HepG2 (cell line): ENCODE data around the gene CKS1B. TPM values are rescaled to one million over a fixed set of nuclear protein-coding genes. Genes with fewer than 3 reads are reported as not detected.

Source experiments
- AGO2 ChIP-seq: fragments of 200-400 bp; formaldehyde crosslinking; optimal IDR thresholded peaks from 2 replicates; pipeline ENCODE3; 2017; ENCODE audit warnings: mild to moderate bottlenecking, low read depth, low read length, moderate library complexity
- CCDC6 ChIP-seq: sonication (generic); formaldehyde crosslinking; IDR thresholded peaks from 2 replicates; pipeline ENCODE4 v1.8.1; 2022; ENCODE audit warnings: mild to moderate bottlenecking, missing genetic modification reagents, moderate library complexity
- DPF2 ChIP-seq: sonication (generic); formaldehyde crosslinking; IDR thresholded peaks from 2 replicates; pipeline ENCODE4 v1.4.0; 2020; ENCODE audit warnings: mild to moderate bottlenecking, low read depth, missing genetic modification reagents, borderline replicate concordance
- ELF4 ChIP-seq: sonication (generic); formaldehyde crosslinking; IDR thresholded peaks from 2 replicates; pipeline ENCODE4 v1.5.0; 2020; ENCODE audit warnings: missing genetic modification reagents, mild to moderate bottlenecking, moderate library complexity, borderline replicate concordance
- FOXK1 ChIP-seq: sonication (generic); formaldehyde crosslinking; IDR thresholded peaks from 2 replicates; pipeline ENCODE4 v1.4.0; 2020; ENCODE audit warnings: low read depth, missing genetic modification reagents, borderline replicate concordance
- HDAC2 ChIP-seq: sonication (generic); formaldehyde crosslinking; IDR thresholded peaks from 2 replicates; pipeline ENCODE4 v1.4.0; 2020; ENCODE audit warnings: missing genetic modification reagents
- HNF4A ChIP-seq: sonication (generic); formaldehyde crosslinking; IDR thresholded peaks from 2 replicates; pipeline ENCODE4 v1.4.0; 2020; ENCODE audit warnings: missing genetic modification reagents
- HNRNPUL1 ChIP-seq: fragments of 200-400 bp; formaldehyde crosslinking; IDR thresholded peaks from 2 replicates; pipeline ENCODE4 v1.6.1; 2017; ENCODE audit warnings: low read depth, mild to moderate bottlenecking, low read length, moderate library complexity
- HOXD1 ChIP-seq: sonication (generic); formaldehyde crosslinking; IDR thresholded peaks from 2 replicates; pipeline ENCODE4 v1.5.0; 2020; ENCODE audit warnings: missing genetic modification reagents
- IRF2 ChIP-seq: IDR thresholded peaks from 2 replicates; pipeline ENCODE4 v1.6.1; 2018; ENCODE audit warnings: missing genetic modification reagents, missing compliant biosample characterization
- KDM5B ChIP-seq: sonication (generic); formaldehyde crosslinking; IDR thresholded peaks from 2 replicates; pipeline ENCODE4 v1.4.0; 2020; ENCODE audit warnings: missing genetic modification reagents, mild to moderate bottlenecking, borderline replicate concordance
- MTA3 ChIP-seq: sonication (generic); formaldehyde crosslinking; IDR thresholded peaks from 2 replicates; pipeline ENCODE4 v1.4.0; 2020; ENCODE audit warnings: missing genetic modification reagents
- TBX3 ChIP-seq: fragments of 450-650 bp; IDR thresholded peaks from 2 replicates; pipeline ENCODE4 v1.6.1; 2017; ENCODE audit warnings: antibody characterized with exemption, mild to moderate bottlenecking, inconsistent platforms, borderline replicate concordance
- ZNF260 ChIP-seq: sonication (generic); formaldehyde crosslinking; IDR thresholded peaks from 2 replicates; pipeline ENCODE4 v1.4.0; 2020; ENCODE audit warnings: missing genetic modification reagents, low read depth, mild to moderate bottlenecking, borderline replicate concordance
- ZNF263 ChIP-seq: sonication (generic); formaldehyde crosslinking; IDR thresholded peaks from 2 replicates; pipeline ENCODE4 v1.4.0; 2020; ENCODE audit warnings: missing genetic modification reagents
- ZNF343 ChIP-seq: sonication (generic); formaldehyde crosslinking; IDR thresholded peaks from 2 replicates; pipeline ENCODE4 v1.4.0; 2020; ENCODE audit warnings: mild to moderate bottlenecking, missing genetic modification reagents
- ZNF354B ChIP-seq: sonication (generic); formaldehyde crosslinking; IDR thresholded peaks from 2 replicates; pipeline ENCODE4 v1.8.0; 2022; ENCODE audit warnings: mild to moderate bottlenecking, missing genetic modification reagents
- ZNF614 ChIP-seq: IDR thresholded peaks from 2 replicates; pipeline ENCODE4 v1.6.1; 2018; ENCODE audit warnings: missing biosample characterization, missing genetic modification reagents, inconsistent platforms, borderline replicate concordance
- ZNF619 ChIP-seq: sonication (generic); formaldehyde crosslinking; IDR thresholded peaks from 2 replicates; pipeline ENCODE4 v1.4.0; 2020; ENCODE audit warnings: mild to moderate bottlenecking, missing genetic modification reagents
- ZNF781 ChIP-seq: sonication (generic); formaldehyde crosslinking; IDR thresholded peaks from 2 replicates; pipeline ENCODE4 v1.5.1; 2020; ENCODE audit warnings: borderline replicate concordance, mild to moderate bottlenecking, missing genetic modification reagents; ENCODE audit errors: not compliant biosample characterization
- ZNF788 ChIP-seq: sonication (generic); formaldehyde crosslinking; IDR thresholded peaks from 2 replicates; pipeline ENCODE4 v1.5.0; 2020; ENCODE audit warnings: mild to moderate bottlenecking, missing genetic modification reagents, borderline replicate concordance
- ZSCAN20 ChIP-seq: sonication (generic); formaldehyde crosslinking; IDR thresholded peaks from 2 replicates; pipeline ENCODE4 v1.4.0; 2020; ENCODE audit warnings: missing genetic modification reagents, mild to moderate bottlenecking, borderline replicate concordance
- polyA plus RNA-seq, 8 experiments: library from polyadenylated mRNA; depleted of rRNA in 3 of 8; stranded (reverse) in 7 of 8; unstranded in 1 of 8; fragments of >200 nt; fragmentation: Illumina TruSeq in 4 of 8; extraction: Trizol in 4 of 8; gene quantifications; 2 replicates each; pipeline versions ENCODE4 v1.2.1 to v1.2.3, GENCODE V29; 2011 to 2016; ENCODE audit warnings: low read depth in 4 of 8, missing spikeins in 1 of 8, mixed read lengths in 1 of 8; ENCODE audit not compliant: insufficient read depth in 1 of 8
- total RNA-seq, 5 experiments: library from RNA; depleted of rRNA; stranded (reverse); fragments of >200 nt; fragmentation: Illumina TruSeq; extraction: Trizol; gene quantifications; 2 replicates each; pipeline ENCODE4 v1.2.3, GENCODE V29; 2016; ENCODE audit warnings: low read depth in 1 of 5
- TF ChIP-seq, protein P1 (sequence below): sonication (generic); formaldehyde crosslinking; IDR thresholded peaks from 2 replicates; pipeline ENCODE4 v1.8.0; 2022; ENCODE audit warnings: mild to moderate bottlenecking, missing genetic modification reagents, borderline replicate concordance
- TF ChIP-seq, protein P2 (sequence below): sonication (generic); formaldehyde crosslinking; conservative IDR thresholded peaks from 2 replicates; pipeline ENCODE4 v1.8.0; 2022; ENCODE audit warnings: mild to moderate bottlenecking, moderate library complexity, missing genetic modification reagents
- TF ChIP-seq, protein P3 (sequence below): IDR thresholded peaks from 2 replicates; pipeline ENCODE4 v1.6.1; 2016; ENCODE audit warnings: missing genetic modification reagents, missing compliant biosample characterization
- TF ChIP-seq, protein P4 (sequence below): sonication (generic); formaldehyde crosslinking; IDR thresholded peaks from 2 replicates; pipeline ENCODE4 v1.4.0; 2020; ENCODE audit warnings: mild to moderate bottlenecking, missing genetic modification reagents

Gene CKS1B
- total and polyA plus RNA-seq, 2 of the 13 experiments (the other 11 are each of a cell fraction or from before 2014, with no cell fraction given), result 217 to 222 TPM

DNA sequence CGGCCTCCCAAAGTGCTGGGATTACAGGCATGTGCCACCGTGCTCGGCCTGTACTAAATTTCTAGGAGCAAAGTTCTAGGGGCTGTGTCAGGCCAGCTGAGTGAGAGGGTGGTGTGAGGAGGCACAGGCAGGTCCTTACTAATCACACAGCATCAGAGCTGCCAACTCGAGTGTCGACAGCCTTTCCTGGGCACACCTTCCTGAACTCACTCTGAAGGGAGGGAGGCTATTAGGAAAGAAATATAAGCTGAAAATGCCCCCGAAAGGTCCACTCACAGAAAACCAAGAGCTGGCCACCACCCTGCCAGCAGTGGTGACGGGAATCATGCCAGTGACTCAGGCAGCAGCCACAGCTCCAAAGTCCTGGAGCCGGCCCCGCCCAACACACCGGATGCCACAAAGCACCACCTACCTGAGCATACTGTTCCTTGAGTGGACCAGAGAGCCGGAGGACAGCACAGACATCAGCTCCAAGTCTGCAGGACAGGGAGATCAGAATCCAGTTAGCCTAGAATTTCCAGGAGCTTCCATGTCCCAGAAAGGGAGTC, 42.5 kb upstream of the CKS1B start (continued):
- TF ChIP-seq KDM5B (CRISPR knock-in tag) (peak; percentile 49; the same call in 1 of the 2 replicates), MTA3 (no peak), DPF2 (CRISPR knock-in tag) (no peak), ZNF354B (CRISPR knock-in tag) (no peak), ZNF788 (CRISPR knock-in tag) (peak; percentile 57; the same call in 1 of the 2 replicates), AGO2 (no peak), HNRNPUL1 (no peak), ZSCAN20 (no peak), HDAC2 (CRISPR knock-in tag) (peak; percentile 64; the same call in 1 of the 2 replicates), CCDC6 (no peak), FOXK1 (CRISPR knock-in tag) (no peak; the same call in 1 of the 2 replicates), ZNF263 (CRISPR knock-in tag) (no peak), ZNF614 (CRISPR knock-in tag) (peak; percentile 86), TBX3 (no peak), HNF4A (CRISPR knock-in tag) (peak; percentile 85), ELF4 (CRISPR knock-in tag) (no peak), HOXD1 (CRISPR knock-in tag) (0 out of 2 replicates have a peak, but pooled peaks have one; percentile 31), ZNF260 (CRISPR knock-in tag) (no peak), ZNF781 (CRISPR knock-in tag) (no peak), ZNF619 (CRISPR knock-in tag) (no peak), IRF2 (CRISPR knock-in tag) (peak; percentile 23; the same call in 1 of the 2 replicates), ZNF343 (CRISPR knock-in tag) (peak; percentile 38; the same call in 1 of the 2 replicates)
- TF ChIP-seq, protein P1, sequence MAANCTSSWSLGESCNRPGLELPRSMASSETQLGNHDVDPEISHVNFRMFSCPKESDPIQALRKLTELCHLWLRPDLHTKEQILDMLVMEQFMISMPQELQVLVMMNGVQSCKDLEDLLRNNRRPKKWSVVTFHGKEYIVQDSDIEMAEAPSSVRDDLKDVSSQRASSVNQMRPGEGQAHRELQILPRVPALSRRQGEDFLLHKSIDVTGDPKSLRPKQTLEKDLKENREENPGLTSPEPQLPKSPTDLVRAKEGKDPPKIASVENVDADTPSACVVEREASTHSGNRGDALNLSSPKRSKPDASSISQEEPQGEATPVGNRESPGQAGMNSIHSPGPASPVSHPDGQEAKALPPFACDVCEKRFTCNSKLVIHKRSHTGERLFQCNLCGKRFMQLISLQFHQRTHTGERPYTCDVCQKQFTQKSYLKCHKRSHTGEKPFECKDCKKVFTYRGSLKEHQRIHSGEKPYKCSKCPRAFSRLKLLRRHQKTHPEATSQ, result no peak
- TF ChIP-seq, protein P2, sequence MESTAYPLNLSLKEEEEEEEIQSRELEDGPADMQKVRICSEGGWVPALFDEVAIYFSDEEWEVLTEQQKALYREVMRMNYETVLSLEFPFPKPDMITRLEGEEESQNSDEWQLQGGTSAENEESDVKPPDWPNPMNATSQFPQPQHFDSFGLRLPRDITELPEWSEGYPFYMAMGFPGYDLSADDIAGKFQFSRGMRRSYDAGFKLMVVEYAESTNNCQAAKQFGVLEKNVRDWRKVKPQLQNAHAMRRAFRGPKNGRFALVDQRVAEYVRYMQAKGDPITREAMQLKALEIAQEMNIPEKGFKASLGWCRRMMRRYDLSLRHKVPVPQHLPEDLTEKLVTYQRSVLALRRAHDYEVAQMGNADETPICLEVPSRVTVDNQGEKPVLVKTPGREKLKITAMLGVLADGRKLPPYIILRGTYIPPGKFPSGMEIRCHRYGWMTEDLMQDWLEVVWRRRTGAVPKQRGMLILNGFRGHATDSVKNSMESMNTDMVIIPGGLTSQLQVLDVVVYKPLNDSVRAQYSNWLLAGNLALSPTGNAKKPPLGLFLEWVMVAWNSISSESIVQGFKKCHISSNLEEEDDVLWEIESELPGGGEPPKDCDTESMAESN (CRISPR knock-in tag), result no peak
- TF ChIP-seq, protein P3, sequence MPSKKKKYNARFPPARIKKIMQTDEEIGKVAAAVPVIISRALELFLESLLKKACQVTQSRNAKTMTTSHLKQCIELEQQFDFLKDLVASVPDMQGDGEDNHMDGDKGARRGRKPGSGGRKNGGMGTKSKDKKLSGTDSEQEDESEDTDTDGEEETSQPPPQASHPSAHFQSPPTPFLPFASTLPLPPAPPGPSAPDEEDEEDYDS (CRISPR knock-in tag), result peak; percentile 78
- TF ChIP-seq, protein P4, sequence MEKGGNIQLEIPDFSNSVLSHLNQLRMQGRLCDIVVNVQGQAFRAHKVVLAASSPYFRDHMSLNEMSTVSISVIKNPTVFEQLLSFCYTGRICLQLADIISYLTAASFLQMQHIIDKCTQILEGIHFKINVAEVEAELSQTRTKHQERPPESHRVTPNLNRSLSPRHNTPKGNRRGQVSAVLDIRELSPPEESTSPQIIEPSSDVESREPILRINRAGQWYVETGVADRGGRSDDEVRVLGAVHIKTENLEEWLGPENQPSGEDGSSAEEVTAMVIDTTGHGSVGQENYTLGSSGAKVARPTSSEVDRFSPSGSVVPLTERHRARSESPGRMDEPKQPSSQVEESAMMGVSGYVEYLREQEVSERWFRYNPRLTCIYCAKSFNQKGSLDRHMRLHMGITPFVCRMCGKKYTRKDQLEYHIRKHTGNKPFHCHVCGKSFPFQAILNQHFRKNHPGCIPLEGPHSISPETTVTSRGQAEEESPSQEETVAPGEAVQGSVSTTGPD (CRISPR knock-in tag), result peak; percentile 89
